Muscle of back (tissue), 13 donors: ENCODE data around the gene PADI3. TPM values are rescaled to one million over a fixed set of nuclear protein-coding genes. Genes with fewer than 3 reads are reported as not detected.

ENCODE experiments used
- DNase-seq, 3 donors: peaks; one replicate each; pipeline versions ENCODE4 v3.0.0 to v3.0.0-alpha.2; 2013
- long read RNA-seq, 9 donors: transcript quantifications; one replicate each; lab custom pipeline, GENCODE V29; 2026
- polyA plus RNA-seq, 10 donors: library from polyadenylated mRNA; unstranded; fragments of 120-200 nt; gene quantifications; one replicate each; pipeline ENCODE4 v1.2.1, GENCODE V29; 2013; ENCODE audit not compliant: insufficient read length in 10 of 10

The PADI3 gene
- polyA plus RNA-seq: under 1 TPM in 2 of 10 donors, not detected in 8; 0.09 to 0.11 TPM
- long read RNA-seq, donor 1: 0 reads
- long read RNA-seq, donor 2: 0 reads
- long read RNA-seq, donor 3: 0 reads
- long read RNA-seq, donor 4: 0 reads
- long read RNA-seq, donor 5: 0 reads
- long read RNA-seq, donor 6: 0 reads
- long read RNA-seq, donor 7: 0 reads
- long read RNA-seq, donor 8: 0 reads
- long read RNA-seq, donor 9: 0 reads

- DNase-seq: no peak
These were observed at the start of gene PADI3 for GRCh38 chr1:17248781-17249180. PADI3 (plus strand) TSS chr1:17249098; CDS start chr1:17249138, 40 bp downstream.

GRCh38 chr1:17199267-17200044, 49.4 kb upstream of the PADI3 start:
- no peak for DNase-seq

- no peak for DNase-seq
These were observed 48.7 kb upstream of the PADI3 start for GRCh38 chr1:17200246-17200645.

GRCh38 chr1:17200756-17201155, 48.1 kb upstream of the PADI3 start:
- no peak for DNase-seq

- DNase-seq: no peak
These were observed 47.5 kb upstream of the PADI3 start for GRCh38 chr1:17201201-17202021.

- no peak for DNase-seq
These were observed 44.1 kb upstream of the PADI3 start, which contains the start of gene PADI1 for GRCh38 chr1:17204546-17205440. PADI1 (plus strand) TSS chr1:17205128; CDS start chr1:17205218, 90 bp downstream.

- DNase-seq: no peak
These were observed 43.2 kb upstream of the PADI3 start for GRCh38 chr1:17205652-17206051.

GRCh38 chr1:17206196-17206595, 42.7 kb upstream of the PADI3 start:
- DNase-seq: no peak

- peak in 2 of 3 donors; percentile 36 to 59 for DNase-seq
These were observed 41.9 kb upstream of the PADI3 start for GRCh38 chr1:17207046-17207445.

- DNase-seq: peak in 1 of 3 donors; percentile 13
These were observed 41.4 kb upstream of the PADI3 start for GRCh38 chr1:17207540-17207939.

GRCh38 chr1:17207966-17208418, 40.9 kb upstream of the PADI3 start:
- DNase-seq: peak in 2 of 3 donors; percentile 12 to 35

- no peak for DNase-seq
These were observed 40.4 kb upstream of the PADI3 start for GRCh38 chr1:17208546-17208945.

- DNase-seq: no peak
These were observed 39.5 kb upstream of the PADI3 start for GRCh38 chr1:17209430-17209829.

- DNase-seq: no peak
These were observed 38.7 kb upstream of the PADI3 start for GRCh38 chr1:17210176-17210575.

GRCh38 chr1:17211377-17211776, 37.5 kb upstream of the PADI3 start:
- no peak for DNase-seq

GRCh38 chr1:17212009-17212408, 36.9 kb upstream of the PADI3 start:
- no peak for DNase-seq

- peak; percentile 52 to 77 (median 72) for DNase-seq
These were observed 36.3 kb upstream of the PADI3 start for GRCh38 chr1:17212487-17213121.

GRCh38 chr1:17213148-17213781, 35.6 kb upstream of the PADI3 start:
- DNase-seq: peak in 1 of 3 donors; percentile 8

- no peak for DNase-seq
These were observed 35.1 kb upstream of the PADI3 start for GRCh38 chr1:17213782-17214148.

GRCh38 chr1:17214876-17215544, 33.9 kb upstream of the PADI3 start:
- no peak for DNase-seq
